ENCODE measurements around the gene FLT1.

FLT1 gene

DNA sequence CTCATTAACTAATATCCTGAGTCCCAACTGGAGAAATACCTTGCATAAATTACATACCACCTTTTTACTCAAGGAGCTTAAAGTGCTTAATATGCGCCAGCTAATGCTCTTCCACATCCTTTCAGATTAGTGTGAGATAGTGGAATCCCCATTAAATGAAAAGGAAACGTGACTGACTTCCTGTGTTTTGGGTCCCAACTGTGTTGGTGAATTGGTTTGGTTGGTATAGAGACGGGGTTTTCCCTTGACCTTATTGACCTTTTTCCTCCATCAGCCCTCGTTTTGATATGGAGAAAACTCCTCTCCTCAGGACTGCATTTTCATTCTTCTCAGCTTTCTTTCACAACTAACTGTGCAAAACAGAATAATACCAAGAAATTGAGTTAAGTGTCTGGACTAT is 193.1 kb downstream of the FLT1 start:
- no peak for DNase-seq

DNA sequence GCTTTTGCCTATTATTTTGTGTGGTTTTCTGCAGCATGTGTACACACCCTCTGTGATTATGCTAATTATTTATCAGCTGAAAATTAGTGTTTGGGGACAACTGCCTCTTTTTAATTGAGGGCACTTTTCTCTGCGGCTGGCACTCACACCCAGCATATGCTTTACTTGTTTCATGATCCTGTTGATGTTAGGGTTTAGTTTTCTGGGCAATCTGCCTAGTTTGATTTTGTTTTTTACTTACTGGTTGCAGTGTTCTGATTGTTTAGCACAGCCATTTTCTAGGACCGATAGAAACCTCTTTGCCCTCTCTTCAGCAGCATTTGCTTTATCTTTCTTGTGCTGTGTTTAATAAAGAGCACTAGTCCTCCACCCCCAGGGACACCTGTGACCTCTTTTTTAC is 195.0 kb downstream of the FLT1 start:
- no peak for DNase-seq

DNA sequence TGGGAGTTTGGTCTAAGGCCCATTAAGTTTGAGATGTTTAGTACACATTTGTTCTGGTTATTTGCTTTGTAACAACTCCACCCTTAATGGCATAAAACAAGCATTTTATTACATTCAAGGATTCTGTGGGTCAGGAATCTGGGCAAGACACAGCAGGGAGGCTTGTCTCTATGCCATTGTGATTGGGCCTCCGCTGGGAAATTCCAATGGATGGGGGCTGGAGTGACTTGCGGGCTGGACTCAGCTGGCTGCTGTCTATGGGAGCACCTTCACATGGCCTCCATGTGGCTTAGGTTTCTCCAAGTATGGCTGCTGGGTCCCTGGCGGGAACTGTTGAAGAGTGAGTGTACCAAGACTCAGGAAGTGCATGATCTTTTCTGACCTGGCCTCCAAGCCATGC is 197.6 kb downstream of the FLT1 start:
- no peak for DNase-seq

DNA sequence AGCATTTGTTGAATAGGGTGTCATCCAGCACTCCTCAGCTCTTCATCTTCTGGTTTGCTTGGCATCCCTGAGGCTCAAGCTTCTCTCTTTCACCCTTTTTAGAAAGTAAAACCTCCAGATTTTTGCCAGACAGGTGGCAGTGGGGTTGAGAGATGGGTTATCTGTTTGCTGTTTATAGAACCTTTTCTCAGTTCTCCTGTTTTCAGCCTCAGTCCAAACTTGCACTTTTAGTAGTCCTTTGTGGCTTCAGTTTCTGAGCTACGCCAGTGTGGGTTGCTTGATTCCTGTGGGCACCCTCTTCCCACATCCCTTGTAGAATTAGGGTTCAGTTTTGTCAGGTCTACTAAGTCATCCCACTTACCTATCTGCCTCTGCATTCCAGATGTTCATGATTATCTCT is 208.7 kb downstream of the FLT1 start:
- no peak for DNase-seq

DNA sequence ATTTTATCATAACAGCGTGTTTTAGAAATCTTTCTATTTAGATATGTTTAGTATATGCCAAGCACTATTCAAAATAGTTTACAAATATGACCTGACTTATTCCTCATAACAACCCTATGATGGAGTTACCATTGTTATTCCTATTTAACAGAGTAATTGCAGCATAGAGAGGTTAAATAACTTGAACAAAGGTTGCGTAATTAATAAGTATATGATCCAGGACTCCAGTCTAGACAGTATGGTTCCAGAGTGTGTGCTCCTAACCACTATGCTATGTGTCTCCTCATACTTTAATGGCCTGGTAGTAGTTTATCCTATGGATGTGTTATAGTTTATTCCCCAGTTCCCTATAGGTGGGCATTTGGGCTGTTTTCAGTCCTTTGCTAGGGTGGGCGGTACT is 211.3 kb downstream of the FLT1 start:
- no peak for DNase-seq

DNA sequence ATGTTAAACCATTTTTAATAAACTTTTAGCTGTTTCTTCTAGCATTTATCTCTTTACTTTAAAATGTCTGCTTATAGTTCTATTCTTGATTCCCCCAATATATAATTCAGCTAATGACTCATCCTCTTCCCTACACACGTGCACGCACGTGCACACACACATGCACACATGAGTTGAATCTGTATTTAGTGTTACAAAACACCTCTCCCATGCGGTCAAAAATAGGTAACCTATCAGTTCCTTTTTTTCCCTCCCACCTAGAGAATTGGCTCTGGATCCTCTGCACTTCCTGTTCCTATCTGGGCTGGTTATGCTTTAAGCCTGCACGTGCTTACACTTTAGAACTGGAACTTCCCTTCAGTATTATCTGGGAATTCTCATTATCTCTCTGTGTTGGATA is 212.5 kb downstream of the FLT1 start:
- no peak for DNase-seq

DNA sequence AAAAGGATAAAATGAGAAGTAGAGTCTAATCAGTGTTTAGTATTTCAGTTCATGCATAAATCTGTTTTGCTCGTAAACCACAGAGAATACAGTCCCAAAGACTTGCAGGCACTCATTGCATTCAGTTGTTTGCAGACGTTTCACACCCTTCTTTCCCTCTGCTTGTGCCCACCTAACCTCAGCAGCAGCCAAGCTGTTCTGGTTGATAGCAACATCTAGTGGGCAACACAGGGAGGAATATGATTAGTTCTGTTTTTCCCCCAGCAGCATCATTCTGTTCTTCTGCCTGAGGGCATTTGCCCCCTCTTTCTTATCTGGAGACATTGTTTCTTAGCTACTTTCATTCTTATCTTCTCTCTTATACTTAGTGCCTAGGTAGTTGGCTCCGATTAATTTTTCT is 221.0 kb downstream of the FLT1 start:
- no peak for DNase-seq

DNA sequence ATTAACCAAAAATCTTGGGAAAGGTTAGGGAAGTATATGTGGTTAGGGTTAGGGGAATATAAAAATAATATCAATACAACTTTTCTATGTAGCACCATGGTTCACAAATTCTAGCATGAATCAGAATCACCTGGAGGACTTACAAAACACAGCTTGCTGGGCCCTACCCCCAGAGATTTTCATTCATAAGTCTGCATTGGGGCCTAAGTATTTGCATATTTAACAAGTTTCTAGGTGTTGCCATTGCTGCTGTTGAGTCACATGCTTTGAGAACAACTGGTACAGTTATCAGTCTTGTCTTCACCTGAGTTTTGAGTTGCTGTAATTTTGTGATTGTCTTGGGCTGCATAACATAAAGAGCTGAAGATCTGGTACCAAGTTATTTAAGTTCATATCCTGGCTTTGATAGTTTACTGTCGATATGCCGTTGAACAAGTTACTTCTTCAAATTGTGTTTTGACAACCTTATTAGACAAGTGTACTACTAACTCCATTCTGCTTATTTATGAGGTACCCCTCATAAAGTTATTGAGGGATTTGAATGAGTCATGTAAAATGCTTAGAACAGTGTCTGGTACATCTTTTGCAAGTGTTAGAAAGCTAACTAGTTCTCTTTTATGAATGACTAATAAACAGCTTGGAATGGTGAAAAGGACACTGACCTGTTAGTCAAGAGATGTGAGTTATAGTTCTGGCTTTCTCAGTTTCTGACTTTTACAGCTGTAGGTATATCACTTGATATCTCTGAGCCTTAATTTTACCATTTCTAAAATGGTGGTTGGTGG is 223.7 kb downstream of the FLT1 start:
- DNase-seq, result no peak

DNA sequence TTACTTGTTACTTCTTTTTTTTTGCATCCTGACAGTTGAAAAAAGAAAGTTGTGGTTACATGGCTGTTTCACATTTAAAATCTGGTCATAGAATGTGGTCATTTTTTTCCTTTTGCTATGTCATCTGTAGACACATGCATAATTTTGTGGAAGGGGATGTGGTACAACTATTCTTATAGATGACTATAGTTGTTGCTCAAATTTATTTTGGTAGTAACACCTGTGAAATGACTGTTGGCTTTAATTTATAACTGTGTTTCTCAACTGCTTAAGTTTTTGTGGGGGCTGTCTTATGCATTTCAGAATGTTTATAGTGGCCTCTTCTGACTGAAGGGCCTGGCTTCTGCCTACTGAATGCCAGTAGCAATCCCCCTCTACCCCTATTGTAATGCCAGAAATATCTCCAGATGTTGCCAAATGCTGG is 226.1 kb downstream of the FLT1 start:
- DNase-seq, result no peak

DNA sequence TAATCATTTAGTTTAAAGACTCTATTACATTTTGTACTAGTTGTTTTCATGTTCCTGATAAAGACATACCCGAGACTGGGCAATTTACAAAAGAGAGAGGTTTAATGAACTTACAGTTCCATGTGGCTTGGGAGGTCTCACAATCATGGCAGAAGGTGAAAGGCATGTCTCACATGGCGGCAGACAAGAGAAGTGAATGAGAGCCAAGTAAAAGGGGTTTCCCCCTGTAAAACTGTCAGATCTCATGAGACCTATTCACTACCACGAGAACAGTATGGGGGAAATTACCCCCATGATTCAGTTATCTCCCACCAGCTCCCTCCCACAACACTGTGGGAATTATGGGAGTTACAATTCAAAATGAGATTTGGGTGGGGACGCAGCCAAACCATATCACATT is 227.4 kb downstream of the FLT1 start:
- no peak for DNase-seq

DNA sequence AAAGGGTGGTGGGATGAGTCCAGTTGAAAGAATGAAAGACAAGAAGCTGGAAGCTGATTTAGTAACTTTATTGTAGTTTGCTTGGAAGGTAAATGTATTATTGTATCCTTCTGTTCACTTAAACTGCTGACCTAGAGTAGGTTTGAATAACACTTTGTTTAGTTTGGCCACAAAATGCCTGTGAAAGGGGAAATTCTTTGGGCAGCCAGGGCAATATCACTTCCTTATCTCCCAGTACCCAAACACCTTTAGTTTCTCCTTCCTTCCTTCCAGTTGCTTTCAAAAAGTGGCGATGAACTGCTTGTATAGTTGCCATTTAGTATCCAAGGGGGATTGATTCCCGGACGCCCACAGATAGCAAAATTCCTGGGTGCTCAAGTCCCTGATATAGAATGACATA is 236.5 kb downstream of the FLT1 start:
- DNase-seq, result no peak

DNA sequence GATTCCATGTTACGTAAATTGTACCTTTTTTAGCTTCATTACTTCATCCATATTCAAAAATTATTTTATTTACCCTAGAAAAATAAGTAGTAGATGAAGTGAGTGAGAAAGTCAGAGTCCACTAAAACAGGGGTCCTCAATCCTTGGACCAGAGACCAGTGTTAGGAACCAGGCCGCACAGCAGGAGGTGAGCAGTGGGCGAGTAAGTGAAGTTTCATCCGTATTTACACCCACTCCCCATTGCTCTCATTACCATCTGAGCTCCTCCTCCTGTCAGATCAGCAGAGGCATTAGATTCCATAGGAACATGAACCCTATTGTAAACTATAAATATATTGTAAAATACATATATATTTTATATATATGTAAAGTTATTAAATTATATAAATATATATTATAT is 237.6 kb downstream of the FLT1 start:
- DNase-seq, result no peak

DNA sequence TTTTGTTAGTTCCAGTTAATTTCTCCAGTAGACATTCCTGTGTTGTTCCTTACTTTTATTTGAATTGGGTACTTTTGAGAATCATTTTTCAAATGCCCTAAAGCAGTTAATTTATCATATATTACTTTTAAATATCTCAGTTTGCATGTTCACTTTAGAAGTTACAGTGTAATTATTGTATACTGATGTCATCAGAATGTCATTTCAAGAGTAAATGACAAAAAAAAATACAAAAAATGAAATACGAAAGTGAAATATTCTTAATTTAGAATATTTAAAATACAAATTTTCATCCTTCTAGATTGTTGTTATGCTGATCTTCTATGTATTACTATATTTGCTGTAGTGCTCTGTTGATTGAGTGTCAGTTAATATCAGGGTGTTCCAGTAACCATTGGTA is 242.4 kb downstream of the FLT1 start:
- DNase-seq, result no peak

DNA sequence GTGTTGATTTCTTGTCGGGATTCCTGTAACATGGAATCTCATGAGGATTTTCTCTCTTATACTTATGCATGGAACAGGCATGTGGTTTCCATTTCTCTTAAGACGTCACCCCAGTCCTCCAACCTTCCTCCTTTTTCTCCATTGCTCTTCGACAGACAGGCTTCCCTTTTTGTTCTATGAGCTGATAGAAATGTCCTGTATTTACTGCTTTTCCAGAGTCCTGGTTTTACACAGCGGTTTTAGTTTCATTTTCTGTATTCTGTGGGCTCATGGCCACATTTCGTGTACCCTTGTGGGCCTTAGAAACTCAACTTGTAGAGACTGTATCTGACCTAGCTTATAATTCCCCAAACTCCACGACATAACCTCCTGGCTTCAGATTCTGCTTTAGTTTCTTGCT is 243.5 kb downstream of the FLT1 start:
- no peak for DNase-seq

DNA sequence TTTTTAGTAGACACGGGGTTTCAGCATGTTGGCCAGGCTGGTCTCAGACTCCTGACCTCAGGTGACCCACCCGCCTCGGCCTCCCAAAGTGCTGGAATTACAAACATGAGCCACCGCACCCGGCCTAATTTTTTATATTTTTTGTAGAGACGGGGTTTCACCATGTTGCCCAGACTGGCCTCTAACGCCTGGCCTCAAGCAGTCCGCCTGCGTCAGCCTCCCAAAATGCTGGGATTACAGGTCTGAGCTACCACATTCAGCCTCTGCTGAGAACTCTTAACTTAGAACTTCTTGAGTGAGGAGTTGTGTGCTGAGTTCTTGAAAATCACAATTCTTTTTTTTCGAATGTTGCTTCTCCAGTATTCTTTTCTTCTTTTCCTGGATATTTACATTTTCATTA is 244.4 kb downstream of the FLT1 start:
- no peak for DNase-seq
